Keratinocyte (primary cell): ENCODE measurements around the gene SFSWAP.
"Not testable (repeated sequence)": the region's sequence is repeated elsewhere in the genome, so short reads cannot be mapped to it uniquely, and the experiment has no call there.

ENCODE experiments used
- CTCF ChIP-seq, 3 experiments: IDR thresholded peaks in 1 of 3; conservative IDR thresholded peaks in 1 of 3; optimal IDR thresholded peaks in 1 of 3; 2 replicates in 2 of 3; 3 replicates in 1 of 3; pipeline versions ENCODE3 to v1.5.1; 2011; ENCODE audit warnings: low read length in 3 of 3, mild to moderate bottlenecking in 3 of 3, moderate library complexity in 2 of 3, control low read depth in 1 of 3, inconsistent platforms in 1 of 3; ENCODE audit not compliant: insufficient read depth in 2 of 3; ENCODE audit errors: extremely low read depth in 1 of 3
- EZH2 ChIP-seq: IDR thresholded peaks from one replicate; pipeline ENCODE4 v1.6.1; 2012; ENCODE audit warnings: inconsistent platforms, mild to moderate bottlenecking, low read length, moderate library complexity

GRCh38 chr12:131677067-131677466 is 33.8 kb upstream of the SFSWAP start:
- TF ChIP-seq CTCF (optimal IDR thresholded peaks at IDR 0.05 in 1 of 3, IDR thresholded peaks at IDR 0.05 in 1 of 3, conservative IDR thresholded peaks at IDR 0.05 in 1 of 3; ENCODE audit: extremely low read depth in 1 of 3, insufficient read depth in 2 of 3, low read length in 3 of 3); EZH2: not testable (repeated sequence)
